Activated CD4-positive, alpha-beta T cell treated with anti-CD3 and anti-CD28 coated beads for 1 hour (primary cell): ENCODE measurements around the gene VAV2.

ENCODE experiments used
- DNase-seq: peaks from one replicate; pipeline ENCODE4 v3.0.0-alpha.2; 2020

The VAV2 gene

GRCh38 chr9:134026981-134027380, 34.9 kb upstream of the VAV2 start:
- no peak for DNase-seq

GRCh38 chr9:134026581-134026980, 34.5 kb upstream of the VAV2 start:
- DNase-seq: no peak

DNA sequence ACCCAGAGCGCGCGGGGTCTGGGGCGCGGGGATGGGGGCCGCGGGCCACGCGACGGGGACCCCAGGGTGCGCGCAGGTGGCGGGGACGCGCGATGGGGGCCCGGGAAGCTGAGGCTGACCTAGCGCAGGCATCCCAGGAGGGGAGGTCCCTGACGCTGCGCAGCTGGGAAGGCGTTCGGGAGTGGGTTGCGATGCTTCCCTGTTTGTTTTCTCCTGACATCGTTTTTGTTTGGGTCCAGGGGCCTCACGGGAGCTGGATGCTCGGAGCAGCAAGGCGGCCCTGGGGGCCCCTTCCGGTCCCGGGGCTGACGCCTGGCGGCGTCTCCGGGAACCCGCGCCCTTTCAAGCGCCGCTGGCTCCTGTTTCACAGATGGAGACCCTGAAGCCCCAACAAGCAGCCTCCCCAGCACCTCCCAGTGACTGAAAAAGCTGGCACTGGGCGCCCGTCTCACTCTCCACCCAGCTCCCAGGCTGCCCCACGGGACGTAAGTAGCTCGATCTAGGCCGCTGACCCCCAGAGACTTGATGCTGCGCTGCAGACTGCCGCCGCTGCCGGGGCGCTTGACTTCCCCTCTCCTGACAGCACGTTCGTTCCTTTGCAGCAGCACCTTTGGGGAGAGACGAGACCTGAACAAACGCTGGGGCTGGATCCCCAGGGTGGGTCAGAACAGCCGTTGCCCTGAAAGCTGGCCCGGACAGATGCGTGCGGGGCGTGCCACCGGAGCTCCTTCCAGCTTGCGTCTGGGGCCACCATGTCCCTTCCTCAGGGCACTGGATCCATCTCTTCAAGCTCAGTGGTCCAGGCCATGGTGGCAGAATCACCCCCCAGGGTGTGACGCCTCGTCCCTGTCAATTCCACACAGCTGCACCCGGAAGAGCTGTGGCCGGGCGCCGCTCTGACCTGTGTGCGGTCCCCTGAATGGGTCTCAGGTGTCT, 33.8 kb upstream of the VAV2 start:
- peak; percentile 27 for DNase-seq

GRCh38 chr9:134024828-134025605, 32.9 kb upstream of the VAV2 start, which contains the start of gene BRD3OS:
Gene BRD3OS (plus strand): TSS chr9:134025481. CDS start chr9:134026748, 1,267 bp downstream.
- peak; percentile 86 for DNase-seq

DNA sequence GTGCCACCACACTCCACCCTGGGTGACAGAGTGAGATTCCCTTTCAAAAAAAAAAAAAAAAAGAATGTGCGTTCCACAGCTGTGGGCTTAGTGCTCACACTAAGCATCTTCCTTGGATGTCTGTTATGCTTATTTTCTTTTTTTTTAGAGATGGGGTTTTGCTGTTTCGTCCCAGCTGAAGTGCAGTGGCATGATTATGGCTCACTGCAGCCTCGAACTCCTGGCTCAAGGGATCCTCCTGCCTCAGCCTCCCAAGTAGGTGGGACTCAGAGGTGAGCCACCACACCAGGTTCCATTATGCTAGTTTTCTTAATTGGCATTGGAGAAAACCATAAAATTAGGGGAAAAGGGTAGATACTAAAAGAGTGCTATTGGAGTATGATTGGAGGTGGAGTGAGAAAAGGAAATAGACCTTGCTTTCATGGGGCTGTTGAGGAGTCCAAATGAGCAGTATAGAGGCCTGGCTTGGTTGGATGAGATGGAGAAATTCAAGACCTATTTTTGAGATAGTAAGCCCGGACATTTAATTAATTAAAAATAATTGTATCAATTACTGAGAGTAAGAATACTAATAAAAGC, 32.2 kb upstream of the VAV2 start:
- DNase-seq: no peak

GRCh38 chr9:134014946-134015345, 22.8 kb upstream of the VAV2 start:
- DNase-seq: no peak

DNA sequence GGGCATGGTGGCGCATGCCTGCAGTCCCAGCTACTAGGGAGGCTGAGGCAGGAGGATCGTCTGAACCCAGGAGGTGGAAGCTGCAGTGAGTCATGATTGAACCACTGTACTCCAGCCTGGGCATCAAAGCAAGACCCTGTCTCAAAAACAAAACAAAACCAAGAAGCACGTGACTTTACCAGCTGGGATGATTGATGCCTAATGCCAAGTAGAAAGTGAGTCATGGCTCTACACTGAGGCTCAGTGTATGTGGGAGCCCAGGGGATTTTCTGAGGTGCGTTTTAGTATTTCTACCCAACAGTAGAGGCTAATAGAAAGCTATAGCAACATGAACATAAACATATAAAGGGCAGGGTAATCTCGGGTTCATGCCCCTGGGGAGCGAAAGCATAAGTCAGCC, 19.3 kb upstream of the VAV2 start:
- DNase-seq: no peak

GRCh38 chr9:134010310-134011173, 18.4 kb upstream of the VAV2 start:
- DNase-seq: no peak

GRCh38 chr9:134007571-134007970, 15.4 kb upstream of the VAV2 start:
- no peak for DNase-seq

- DNase-seq: no peak
Measured at GRCh38 chr9:134007150-134007549, 15.0 kb upstream of the VAV2 start.

- no peak for DNase-seq
Measured at GRCh38 chr9:134005381-134005780, 13.3 kb upstream of the VAV2 start.

DNA sequence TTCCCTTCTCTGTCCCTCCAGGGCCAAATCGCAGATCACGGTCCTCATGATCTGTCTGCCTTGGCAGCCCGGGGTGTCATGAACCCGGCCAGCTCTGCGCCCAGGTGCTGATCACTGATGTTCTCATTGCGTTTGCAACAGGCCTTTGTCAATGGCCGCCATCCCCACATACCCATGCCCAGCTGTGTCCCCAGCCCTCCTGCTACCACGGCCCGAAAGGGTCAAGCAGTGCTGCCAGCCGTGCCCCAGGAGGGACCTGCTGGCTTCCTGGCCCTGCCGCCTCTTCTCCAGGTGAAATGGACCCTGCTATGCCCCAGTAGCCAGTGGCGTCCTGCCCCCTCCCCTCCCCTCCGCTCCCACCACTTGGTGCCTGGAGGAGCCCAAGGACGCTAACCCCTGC, 12.8 kb upstream of the VAV2 start:
- DNase-seq: no peak

DNA sequence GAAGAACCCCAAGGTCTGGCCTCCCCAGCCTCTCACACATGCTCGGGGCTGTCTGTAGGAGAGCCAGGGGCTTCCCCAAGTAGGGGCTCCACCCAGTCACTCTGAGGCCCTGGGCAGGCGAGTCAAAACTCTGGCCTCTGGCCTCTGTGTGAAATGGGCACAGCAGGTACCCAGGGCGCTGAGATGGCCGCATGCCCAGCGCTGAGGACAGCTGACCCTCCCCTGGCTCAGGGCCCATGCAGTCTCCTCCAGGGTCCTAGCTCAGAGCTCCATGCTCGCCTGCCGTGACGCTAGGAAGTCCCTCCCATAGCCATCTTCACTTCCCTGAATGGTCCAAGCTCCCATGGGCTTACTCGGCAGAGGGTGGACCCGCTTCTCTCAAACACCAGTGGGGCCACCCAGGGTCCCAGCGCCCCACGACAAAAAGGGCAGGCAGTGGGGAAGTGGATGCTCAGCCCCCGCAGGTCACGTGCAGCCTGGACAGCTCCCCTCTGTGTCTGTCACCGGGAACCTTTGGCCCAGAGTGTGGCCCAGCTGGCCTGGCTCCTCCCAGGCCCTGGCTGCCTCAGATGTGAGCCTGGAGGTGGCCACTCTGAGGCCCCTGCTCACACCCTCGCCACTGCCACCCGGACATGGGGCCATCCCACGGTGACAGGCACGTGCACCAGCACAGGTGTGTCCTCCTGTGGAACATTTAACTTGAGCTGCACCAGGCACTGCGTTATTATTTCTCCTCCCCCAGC, 12.2 kb upstream of the VAV2 start:
- DNase-seq: no peak

DNA sequence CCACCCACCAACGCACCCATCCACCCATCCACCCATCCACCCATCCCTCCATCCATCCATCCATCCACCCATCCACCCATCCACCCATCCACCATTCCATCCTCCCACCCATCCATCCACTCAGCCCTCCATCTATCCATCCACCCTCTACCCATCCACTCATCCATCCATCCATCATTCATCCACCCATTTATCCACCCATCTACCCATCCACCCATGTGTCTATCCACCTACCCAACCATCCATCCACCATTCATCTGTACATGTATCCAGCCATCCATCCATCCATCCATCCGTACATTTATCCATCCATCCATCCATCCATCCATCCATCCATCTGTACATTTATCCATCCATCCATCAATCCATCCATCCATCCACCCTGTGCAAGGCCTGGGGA, 11.1 kb upstream of the VAV2 start:
- no peak for DNase-seq

GRCh38 chr9:134002796-134003195, 10.7 kb upstream of the VAV2 start:
- no peak for DNase-seq

DNA sequence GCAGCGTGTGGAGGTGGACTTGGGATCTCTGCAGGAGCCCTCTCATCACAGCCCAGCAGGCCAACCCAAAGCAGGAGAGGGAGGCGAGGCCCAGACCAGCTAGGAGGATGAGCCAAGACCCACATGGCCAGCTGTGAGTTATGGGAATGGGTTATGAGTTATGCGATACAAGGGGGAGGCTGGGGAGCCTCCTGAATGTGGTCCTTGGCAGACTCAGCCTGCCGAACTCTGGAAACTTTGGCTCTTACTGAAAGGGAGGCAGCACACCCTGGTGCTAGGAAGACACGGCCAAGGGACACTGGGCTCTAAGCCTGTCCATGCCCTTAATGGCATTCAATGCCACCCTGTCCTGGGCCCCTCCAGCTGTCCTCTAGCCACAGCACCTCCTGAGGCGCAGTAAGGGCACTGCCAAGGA, 7.7 kb upstream of the VAV2 start:
- no peak for DNase-seq

DNA sequence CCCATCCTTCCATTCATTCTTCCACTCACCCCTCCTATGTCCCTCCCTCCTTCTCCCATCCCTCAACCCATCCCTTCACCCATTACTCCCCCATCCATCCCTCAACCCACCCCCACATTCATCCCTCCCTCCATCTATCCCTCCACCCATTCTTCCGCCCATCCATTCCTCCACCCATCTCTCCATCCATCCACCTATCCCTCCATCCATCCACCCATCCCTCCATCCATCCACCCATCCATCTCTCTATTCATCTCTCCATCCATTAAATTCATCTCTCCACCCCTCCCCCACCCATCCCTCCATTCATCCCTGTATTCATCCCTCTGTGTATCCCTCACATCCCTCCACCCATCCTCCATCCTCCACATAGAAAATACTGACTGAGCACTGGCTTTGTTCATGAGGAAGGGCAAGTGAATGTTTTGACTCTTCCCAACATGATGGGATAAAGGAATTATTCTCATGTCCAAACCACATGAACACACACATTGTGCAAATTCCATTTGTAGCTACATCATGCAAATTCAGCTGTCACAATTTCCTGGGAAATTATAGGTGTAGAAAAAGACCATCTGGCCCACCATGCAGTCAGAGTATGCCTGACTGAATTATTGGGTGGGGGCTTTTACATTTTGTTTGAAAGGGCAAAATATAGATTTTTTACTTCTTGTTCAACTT, 6.9 kb upstream of the VAV2 start:
- no peak for DNase-seq

DNA sequence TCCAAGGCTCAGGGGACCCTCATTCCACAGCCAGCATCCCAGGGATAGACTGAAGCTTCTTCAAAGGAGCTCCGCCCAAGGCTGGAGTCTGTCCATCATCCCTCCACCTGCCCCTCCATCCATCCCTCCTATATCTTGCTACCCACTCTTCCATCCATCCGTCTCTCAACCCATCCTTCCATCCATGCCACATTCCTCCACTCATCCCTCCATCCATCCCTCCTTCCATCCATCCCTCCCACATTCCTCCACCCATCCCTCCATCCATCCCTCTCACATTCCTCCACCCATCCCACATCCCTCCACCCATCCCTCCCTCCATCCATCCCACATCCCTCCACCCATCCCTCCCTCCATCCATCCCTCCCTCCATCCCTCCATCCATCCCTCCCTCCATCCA, 5.5 kb upstream of the VAV2 start:
- DNase-seq: no peak

GRCh38 chr9:133996531-133997520, 4.7 kb upstream of the VAV2 start:
- no peak for DNase-seq
